ENCODE measurements around the gene KIFC3.
"Not testable (repeated sequence)": the region's sequence is repeated elsewhere in the genome, so short reads cannot be mapped to it uniquely, and the experiment has no call there.

KIFC3 gene

DNA sequence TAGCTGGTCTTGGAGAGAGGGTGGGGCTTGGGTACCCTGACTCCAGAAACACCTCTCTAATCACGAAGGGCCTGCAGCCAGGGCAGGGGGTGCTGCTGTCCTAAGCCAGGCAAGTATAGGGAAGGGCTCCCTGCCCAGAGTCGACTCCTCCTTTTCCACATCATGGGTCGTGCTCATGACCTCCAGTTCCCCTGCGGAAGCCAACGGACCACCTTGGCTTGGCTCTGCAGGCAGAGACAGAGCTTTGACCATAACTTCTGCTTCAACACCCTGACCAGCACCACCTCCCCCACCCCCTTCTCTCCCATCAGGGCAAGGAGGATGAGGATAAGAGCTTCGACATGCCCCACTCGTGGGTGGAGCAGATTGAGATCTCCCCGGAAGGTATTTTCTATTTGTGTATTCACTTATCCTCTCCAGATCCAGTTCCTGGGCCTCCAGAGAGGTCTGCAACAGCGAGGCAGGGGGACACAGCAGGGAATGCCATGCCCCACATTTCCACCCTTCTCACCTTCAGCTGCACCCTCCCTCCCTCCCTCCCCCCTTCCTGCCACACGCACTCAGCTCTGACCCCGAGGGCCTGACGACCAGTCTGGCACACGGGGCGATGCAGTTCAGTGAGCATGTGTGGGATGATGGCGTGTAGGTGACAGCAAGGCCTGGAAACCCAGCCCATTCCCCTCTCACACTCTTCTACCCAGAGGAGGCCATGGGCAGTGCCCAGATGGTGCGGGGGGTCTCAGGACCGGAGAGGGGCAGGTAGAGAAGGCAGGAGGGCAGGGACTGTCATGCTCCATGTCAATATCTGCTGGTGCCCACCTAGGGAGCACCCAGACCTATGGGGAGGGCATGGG is 80.7 kb downstream of the KIFC3 start:
- TF ChIP-seq MYC (IDR thresholded peaks at IDR 0.05; ENCODE audit: low read depth, low read length) (no peak), POLR2A (IDR thresholded peaks at IDR 0.05; ENCODE audit: extremely low read depth, insufficient read length) (no peak)
- TF ChIP-seq, protein P1, sequence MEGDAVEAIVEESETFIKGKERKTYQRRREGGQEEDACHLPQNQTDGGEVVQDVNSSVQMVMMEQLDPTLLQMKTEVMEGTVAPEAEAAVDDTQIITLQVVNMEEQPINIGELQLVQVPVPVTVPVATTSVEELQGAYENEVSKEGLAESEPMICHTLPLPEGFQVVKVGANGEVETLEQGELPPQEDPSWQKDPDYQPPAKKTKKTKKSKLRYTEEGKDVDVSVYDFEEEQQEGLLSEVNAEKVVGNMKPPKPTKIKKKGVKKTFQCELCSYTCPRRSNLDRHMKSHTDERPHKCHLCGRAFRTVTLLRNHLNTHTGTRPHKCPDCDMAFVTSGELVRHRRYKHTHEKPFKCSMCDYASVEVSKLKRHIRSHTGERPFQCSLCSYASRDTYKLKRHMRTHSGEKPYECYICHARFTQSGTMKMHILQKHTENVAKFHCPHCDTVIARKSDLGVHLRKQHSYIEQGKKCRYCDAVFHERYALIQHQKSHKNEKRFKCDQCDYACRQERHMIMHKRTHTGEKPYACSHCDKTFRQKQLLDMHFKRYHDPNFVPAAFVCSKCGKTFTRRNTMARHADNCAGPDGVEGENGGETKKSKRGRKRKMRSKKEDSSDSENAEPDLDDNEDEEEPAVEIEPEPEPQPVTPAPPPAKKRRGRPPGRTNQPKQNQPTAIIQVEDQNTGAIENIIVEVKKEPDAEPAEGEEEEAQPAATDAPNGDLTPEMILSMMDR (IDR thresholded peaks at IDR 0.05; ENCODE audit: low read depth, low read length), result no peak
- TF ChIP-seq, protein P2, sequence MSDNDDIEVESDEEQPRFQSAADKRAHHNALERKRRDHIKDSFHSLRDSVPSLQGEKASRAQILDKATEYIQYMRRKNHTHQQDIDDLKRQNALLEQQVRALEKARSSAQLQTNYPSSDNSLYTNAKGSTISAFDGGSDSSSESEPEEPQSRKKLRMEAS (IDR thresholded peaks at IDR 0.05; ENCODE audit: low read depth, low read length), result no peak
- no peak overlapping the region for H3K4me3 ChIP-seq (ENCODE audit: low read depth, low read length)
- no peak for DNase-seq (ENCODE audit: low read depth)

DNA sequence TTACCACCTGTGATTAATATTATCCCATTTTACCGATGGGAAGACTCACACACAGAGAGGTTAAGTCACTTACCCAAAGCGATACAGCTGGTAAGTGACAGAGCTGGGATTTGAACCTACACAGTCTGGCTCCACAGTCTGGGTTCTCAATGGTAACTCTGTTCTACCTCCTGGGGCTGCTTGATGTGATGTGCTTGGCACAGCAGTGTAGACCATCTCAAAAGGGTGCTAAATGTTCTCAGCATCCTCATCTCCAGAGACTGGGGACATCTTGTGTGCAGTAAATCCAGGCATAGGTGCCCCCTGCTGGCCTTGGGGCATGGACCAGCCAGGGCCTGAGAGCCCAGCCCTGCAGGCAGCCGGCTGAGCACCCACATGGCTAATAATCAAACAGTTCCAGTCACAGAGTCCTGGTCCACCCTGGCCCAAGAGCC is 82.1 kb downstream of the KIFC3 start:
- peak; percentile 85 for DNase-seq (ENCODE audit: low read depth)
- no peak overlapping the region for H3K4me3 ChIP-seq (ENCODE audit: low read depth, low read length)
- TF ChIP-seq POLR2A (IDR thresholded peaks at IDR 0.05; ENCODE audit: extremely low read depth, insufficient read length) (no peak), MYC (IDR thresholded peaks at IDR 0.05; ENCODE audit: low read depth, low read length) (0 out of 2 replicates have a peak, but pooled peaks have one; percentile 47)
- TF ChIP-seq, protein P1 (IDR thresholded peaks at IDR 0.05; ENCODE audit: low read depth, low read length), result peak; percentile 81
- TF ChIP-seq, protein P2 (IDR thresholded peaks at IDR 0.05; ENCODE audit: low read depth, low read length), result 0 out of 2 replicates have a peak, but pooled peaks have one; percentile 16

DNA sequence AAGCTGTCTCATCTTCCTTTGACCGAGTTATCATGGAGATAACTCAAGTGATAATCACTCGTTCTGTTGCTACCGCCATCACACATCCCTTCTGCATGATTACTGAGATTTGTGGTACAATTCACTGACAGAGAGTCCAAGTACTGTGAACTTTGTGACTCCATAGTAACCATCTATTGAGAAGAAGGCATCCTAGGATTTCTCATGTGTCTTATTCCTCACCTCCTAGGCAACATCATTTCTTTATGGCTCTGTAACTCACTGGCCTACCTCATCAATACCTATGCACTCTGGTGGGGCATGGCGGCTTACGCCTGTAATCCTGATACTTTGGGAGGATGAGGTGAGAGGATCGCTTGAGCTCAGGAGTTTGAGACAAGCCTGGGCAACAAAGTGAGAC is 88.2 kb downstream of the KIFC3 start:
- no peak overlapping the region for H3K4me3 ChIP-seq (ENCODE audit: low read depth, low read length)
- no peak for DNase-seq (ENCODE audit: low read depth)
- no peak for TF ChIP-seq POLR2A (IDR thresholded peaks at IDR 0.05; ENCODE audit: extremely low read depth, insufficient read length)
- TF ChIP-seq, protein P2 (IDR thresholded peaks at IDR 0.05; ENCODE audit: low read depth, low read length), result no peak
- TF ChIP-seq, protein P1 (IDR thresholded peaks at IDR 0.05; ENCODE audit: low read depth, low read length), result no peak
- TF ChIP-seq MYC (IDR thresholded peaks at IDR 0.05; ENCODE audit: low read depth, low read length), result no peak

DNA sequence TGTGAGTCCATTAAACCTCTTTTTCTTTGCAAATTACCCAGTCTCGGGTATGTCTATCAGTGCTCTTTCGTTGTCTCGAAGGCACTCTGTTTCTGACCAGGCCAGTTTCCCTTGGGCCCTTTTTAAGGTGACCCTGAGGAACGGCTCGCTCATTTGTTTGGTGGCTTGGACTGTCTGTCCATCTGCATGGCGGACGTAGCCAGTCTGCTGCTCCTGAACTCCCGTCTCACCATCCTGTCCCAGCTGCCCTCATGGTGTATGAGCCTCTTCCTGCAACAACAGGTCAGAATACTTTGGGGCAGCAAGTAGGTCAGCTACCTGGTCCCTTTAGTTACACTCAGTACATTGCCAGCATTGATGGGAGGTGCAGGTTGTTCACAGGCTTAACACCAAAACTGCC is 88.7 kb downstream of the KIFC3 start:
- TF ChIP-seq MYC (IDR thresholded peaks at IDR 0.05; ENCODE audit: low read depth, low read length) (no peak), POLR2A (IDR thresholded peaks at IDR 0.05; ENCODE audit: extremely low read depth, insufficient read length) (no peak)
- TF ChIP-seq, protein P1 (IDR thresholded peaks at IDR 0.05; ENCODE audit: low read depth, low read length), result no peak
- TF ChIP-seq, protein P2 (IDR thresholded peaks at IDR 0.05; ENCODE audit: low read depth, low read length), result no peak
- no peak for DNase-seq (ENCODE audit: low read depth)
- H3K4me3 ChIP-seq (ENCODE audit: low read depth, low read length), result no peak overlapping the region

DNA sequence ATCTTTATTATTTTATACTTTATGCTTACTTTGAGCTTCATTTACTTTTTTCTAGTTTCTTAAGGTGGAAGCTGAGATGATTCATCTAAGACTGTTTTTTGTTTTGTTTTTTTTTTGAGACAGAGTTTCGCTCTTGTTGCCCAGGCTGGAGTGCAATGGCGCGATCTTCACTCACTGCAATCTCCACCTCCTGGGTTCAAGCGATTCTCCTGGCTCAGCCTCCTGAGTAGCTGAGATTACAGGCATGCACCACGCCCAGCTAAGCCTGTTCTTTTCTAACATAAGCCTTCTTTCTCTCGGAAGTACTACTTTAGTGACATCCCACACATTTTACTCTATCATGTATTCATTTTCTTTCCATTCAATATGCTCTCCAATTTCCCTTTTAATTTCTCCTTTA is 89.7 kb downstream of the KIFC3 start:
- DNase-seq (ENCODE audit: low read depth), result not testable (repeated sequence)

DNA sequence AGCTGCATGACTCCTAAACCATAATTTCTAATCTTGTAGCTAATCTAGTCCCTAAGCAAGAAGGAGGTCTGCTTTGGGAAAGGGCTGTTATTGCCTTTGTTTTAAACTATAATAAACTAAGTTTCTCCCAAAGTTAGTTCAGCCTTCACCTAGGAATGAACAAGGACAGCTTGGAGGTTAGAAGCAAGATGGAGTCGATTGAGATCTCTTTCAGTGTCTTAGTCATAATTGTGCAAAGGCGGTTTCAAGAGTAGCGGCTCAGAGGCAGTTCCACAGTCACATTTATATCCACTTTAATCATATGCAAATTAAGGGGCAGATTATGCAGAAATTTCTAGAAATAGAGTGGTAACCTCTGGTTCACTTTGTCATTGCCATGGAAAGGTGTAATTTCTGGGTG is 90.3 kb downstream of the KIFC3 start:
- no peak overlapping the region for H3K4me3 ChIP-seq (ENCODE audit: low read depth, low read length)
- DNase-seq (ENCODE audit: low read depth), result no peak
- TF ChIP-seq POLR2A (IDR thresholded peaks at IDR 0.05; ENCODE audit: extremely low read depth, insufficient read length), result no peak
- TF ChIP-seq, protein P1 (IDR thresholded peaks at IDR 0.05; ENCODE audit: low read depth, low read length), result no peak
- no peak for TF ChIP-seq MYC (IDR thresholded peaks at IDR 0.05; ENCODE audit: low read depth, low read length)
- TF ChIP-seq, protein P2 (IDR thresholded peaks at IDR 0.05; ENCODE audit: low read depth, low read length), result no peak

More for the DNA sequence above, 89.7 kb downstream of the KIFC3 start:
- H3K4me3 ChIP-seq (ENCODE audit: low read depth, low read length), result not testable (repeated sequence)
